ENCODE results near the gene KLHL17. TPM values are rescaled to one million over a fixed set of nuclear protein-coding genes. Genes with fewer than 3 reads are reported as not detected.

The KLHL17 gene
- total and polyA plus RNA-seq, 2 donors from 2014 or later: 6.9 to 11.5 TPM

DNA sequence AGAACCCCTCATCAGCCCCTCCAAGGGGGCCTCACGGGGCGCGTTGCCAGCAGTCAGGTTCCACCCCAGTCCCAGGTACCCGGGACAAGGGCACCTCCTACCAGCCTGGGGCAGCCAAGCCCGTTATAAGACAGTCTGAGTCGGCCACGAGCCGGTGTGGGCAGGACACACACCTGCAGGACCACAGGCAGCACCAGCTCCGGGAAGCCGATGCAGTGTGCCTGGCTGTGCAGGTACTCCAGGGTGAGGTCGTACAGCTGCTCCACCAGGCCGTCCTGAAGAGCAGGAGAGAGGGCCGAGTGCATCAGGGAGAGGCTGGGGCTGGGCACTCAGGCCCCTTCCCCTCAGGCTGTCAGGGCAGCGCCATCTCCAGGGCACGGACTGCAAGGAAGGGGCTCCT is 12.4 kb upstream of the KLHL17 start:
- FAIRE-seq: no peak
- TF ChIP-seq, protein P1, sequence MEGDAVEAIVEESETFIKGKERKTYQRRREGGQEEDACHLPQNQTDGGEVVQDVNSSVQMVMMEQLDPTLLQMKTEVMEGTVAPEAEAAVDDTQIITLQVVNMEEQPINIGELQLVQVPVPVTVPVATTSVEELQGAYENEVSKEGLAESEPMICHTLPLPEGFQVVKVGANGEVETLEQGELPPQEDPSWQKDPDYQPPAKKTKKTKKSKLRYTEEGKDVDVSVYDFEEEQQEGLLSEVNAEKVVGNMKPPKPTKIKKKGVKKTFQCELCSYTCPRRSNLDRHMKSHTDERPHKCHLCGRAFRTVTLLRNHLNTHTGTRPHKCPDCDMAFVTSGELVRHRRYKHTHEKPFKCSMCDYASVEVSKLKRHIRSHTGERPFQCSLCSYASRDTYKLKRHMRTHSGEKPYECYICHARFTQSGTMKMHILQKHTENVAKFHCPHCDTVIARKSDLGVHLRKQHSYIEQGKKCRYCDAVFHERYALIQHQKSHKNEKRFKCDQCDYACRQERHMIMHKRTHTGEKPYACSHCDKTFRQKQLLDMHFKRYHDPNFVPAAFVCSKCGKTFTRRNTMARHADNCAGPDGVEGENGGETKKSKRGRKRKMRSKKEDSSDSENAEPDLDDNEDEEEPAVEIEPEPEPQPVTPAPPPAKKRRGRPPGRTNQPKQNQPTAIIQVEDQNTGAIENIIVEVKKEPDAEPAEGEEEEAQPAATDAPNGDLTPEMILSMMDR (IDR thresholded peaks at IDR 0.05; ENCODE audit: borderline replicate concordance, extremely low read depth, insufficient read depth): no peak
- peak in 1 of 5 donors; percentile 43 for DNase-seq
- Histone ChIP-seq H3K36me3 (ENCODE audit: control insufficient read depth in 2 of 3, insufficient read depth in 3 of 3, low read length in 3 of 3) (peaks cover 7 to 33% (median 20%) of the 10 kb centered on the region in 3 donors), H3K9me3 (ENCODE audit: control insufficient read depth in 2 of 3, insufficient read depth in 1 of 3, low read length in 3 of 3) (peaks cover 0 to 4% (median 0%) of the 10 kb centered on the region in 3 donors), H3K9ac (ENCODE audit: low read length in 3 of 3) (no peak overlapping the region), H3K4me3 (ENCODE audit: low read length in 3 of 3) (no peak overlapping the region), H3K27me3 (ENCODE audit: control insufficient read depth, insufficient read depth, low read length) (no peaks in the 10 kb centered on the region), H3K27ac (ENCODE audit: low read depth in 2 of 2, low read length in 2 of 2) (no peak overlapping the region), H3K4me1 (ENCODE audit: control insufficient read depth in 2 of 3, insufficient read depth in 2 of 3, low read depth in 1 of 3, low read length in 3 of 3) (peaks cover 0 to under 1% (median 0%) of the 10 kb centered on the region in 3 donors)
- intact Hi-C loops (cut with DNase I): no loop called here

DNA sequence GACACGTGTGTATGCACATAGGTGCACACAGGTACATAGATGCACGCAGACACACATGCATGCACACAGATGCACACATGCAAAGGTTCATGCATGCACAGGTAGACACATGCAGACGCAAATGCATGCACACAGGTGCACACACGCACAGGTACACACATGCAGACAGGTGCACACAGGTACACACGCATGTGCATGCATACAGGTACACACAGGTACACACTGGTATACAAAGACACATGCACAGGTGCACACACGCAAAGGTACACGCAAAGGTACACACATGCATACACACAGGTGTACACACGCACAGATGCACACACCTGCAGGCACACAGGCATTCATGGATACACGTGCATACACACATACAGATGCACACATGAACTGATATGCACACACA is 10.1 kb upstream of the KLHL17 start:
- intact Hi-C loops (cut with DNase I): no loop called here
- Histone ChIP-seq H3K36me3 (ENCODE audit: control insufficient read depth in 2 of 3, insufficient read depth in 3 of 3, low read length in 3 of 3) (peaks cover 7 to 44% (median 25%) of the 10 kb centered on the region in 3 donors), H3K4me1 (ENCODE audit: control insufficient read depth in 2 of 3, insufficient read depth in 2 of 3, low read depth in 1 of 3, low read length in 3 of 3) (no peaks in the 10 kb centered on the region), H3K9me3 (ENCODE audit: control insufficient read depth in 2 of 3, insufficient read depth in 1 of 3, low read length in 3 of 3) (peaks cover 0 to 4% (median 0%) of the 10 kb centered on the region in 3 donors), H3K4me3 (ENCODE audit: low read length in 3 of 3) (peak overlapping the region in 1 of 3 donors; percentile 17), H3K27ac (ENCODE audit: low read depth in 2 of 2, low read length in 2 of 2) (no peak overlapping the region), H3K27me3 (ENCODE audit: control insufficient read depth, insufficient read depth, low read length) (no peaks in the 10 kb centered on the region), H3K9ac (ENCODE audit: low read length in 3 of 3) (no peak overlapping the region)
- FAIRE-seq: no peak
- DNase-seq: no peak
- TF ChIP-seq, protein P1 (IDR thresholded peaks at IDR 0.05; ENCODE audit: borderline replicate concordance, extremely low read depth, insufficient read depth): no peak

DNA sequence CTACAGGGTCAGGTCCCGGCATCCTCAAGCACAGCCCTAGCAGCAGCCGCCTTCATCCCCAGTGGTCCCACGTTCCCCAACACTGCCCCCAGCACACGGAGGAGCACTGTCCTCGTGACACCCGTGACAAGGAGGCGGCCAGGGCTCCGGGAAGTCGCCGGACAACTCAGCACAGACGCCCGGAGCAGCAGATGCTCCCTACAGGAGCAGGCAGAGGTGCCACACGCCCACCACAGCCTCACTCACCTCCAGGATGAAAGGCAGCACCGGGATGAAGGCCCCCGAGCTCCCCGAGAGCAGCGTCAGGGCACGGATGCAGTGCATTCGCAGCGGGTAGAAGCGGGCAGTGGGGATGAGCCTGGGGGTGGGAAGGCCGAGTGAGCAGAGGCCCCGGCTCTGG is 9.5 kb upstream of the KLHL17 start:
- no peak overlapping the region for H3K9ac ChIP-seq (ENCODE audit: low read length in 3 of 3)
- intact Hi-C loops (cut with DNase I): no loop called here
- H3K36me3 ChIP-seq (ENCODE audit: control insufficient read depth in 2 of 3, insufficient read depth in 3 of 3, low read length in 3 of 3): peaks cover 7 to 47% (median 26%) of the 10 kb centered on the region in 3 donors
- peaks cover 0 to 4% (median 0%) of the 10 kb centered on the region in 3 donors for H3K9me3 ChIP-seq (ENCODE audit: control insufficient read depth in 2 of 3, insufficient read depth in 1 of 3, low read length in 3 of 3)
- no peaks in the 10 kb centered on the region for H3K27me3 ChIP-seq (ENCODE audit: control insufficient read depth, insufficient read depth, low read length)
- DNase-seq (no peak), FAIRE-seq (no peak)
- TF ChIP-seq, protein P1 (IDR thresholded peaks at IDR 0.05; ENCODE audit: borderline replicate concordance, extremely low read depth, insufficient read depth): no peak
- no peak overlapping the region for H3K27ac ChIP-seq (ENCODE audit: low read depth in 2 of 2, low read length in 2 of 2)
- H3K4me1 ChIP-seq (ENCODE audit: control insufficient read depth in 2 of 3, insufficient read depth in 2 of 3, low read depth in 1 of 3, low read length in 3 of 3): no peaks in the 10 kb centered on the region
- H3K4me3 ChIP-seq (ENCODE audit: low read length in 3 of 3): no peak overlapping the region

DNA sequence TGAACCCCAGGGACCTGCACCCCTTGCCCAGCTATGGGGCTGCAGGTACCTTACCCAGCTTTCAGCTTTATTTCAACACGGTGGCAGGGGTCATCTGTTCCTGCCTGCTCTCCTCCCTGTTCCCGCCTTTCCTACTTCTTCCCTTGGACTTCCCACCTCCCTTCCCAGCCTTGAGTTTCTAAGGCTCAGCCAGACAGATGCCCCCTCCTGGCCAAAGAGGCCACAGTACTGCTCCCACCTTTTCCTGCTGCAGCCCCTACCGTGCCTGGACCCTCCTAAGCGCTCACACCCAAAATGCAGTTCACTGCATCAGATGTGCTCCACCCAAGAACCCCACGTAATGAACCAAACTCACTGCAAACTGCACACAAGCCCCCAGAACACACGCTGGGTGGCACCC is 9.0 kb upstream of the KLHL17 start:
- no peak overlapping the region for H3K4me3 ChIP-seq (ENCODE audit: low read length in 3 of 3)

More for the DNA sequence above, 9.0 kb upstream of the KLHL17 start:
- TF ChIP-seq, protein P1 (IDR thresholded peaks at IDR 0.05; ENCODE audit: borderline replicate concordance, extremely low read depth, insufficient read depth): peak; percentile 16
- Histone ChIP-seq H3K4me1 (ENCODE audit: control insufficient read depth in 2 of 3, insufficient read depth in 2 of 3, low read depth in 1 of 3, low read length in 3 of 3) (no peaks in the 10 kb centered on the region), H3K27ac (ENCODE audit: low read depth in 2 of 2, low read length in 2 of 2) (no peak overlapping the region), H3K27me3 (ENCODE audit: control insufficient read depth, insufficient read depth, low read length) (no peaks in the 10 kb centered on the region), H3K36me3 (ENCODE audit: control insufficient read depth in 2 of 3, insufficient read depth in 3 of 3, low read length in 3 of 3) (peaks cover 7 to 47% (median 28%) of the 10 kb centered on the region in 3 donors), H3K9ac (ENCODE audit: low read length in 3 of 3) (no peak overlapping the region), H3K9me3 (ENCODE audit: control insufficient read depth in 2 of 3, insufficient read depth in 1 of 3, low read length in 3 of 3) (peaks cover 0 to 4% (median 0%) of the 10 kb centered on the region in 3 donors)
- DNase-seq: peak in 2 of 5 donors; percentile 40 to 46
- no peak for FAIRE-seq
- intact Hi-C loops (cut with DNase I): no loop called here

Measured in kidney (tissue), 14 donors.